Measurements from ENCODE around the gene C4orf50. TPM values are rescaled to one million over a fixed set of nuclear protein-coding genes. Genes with fewer than 3 reads are reported as not detected.

Gene C4orf50
- total and polyA plus RNA-seq, 4 donors = under 0.01 to 0.17 TPM; not detected in 2

GRCh38 chr4:5924461-5925125 is 93.6 kb downstream of the C4orf50 start (continued):
- no peak for TF ChIP-seq ZBTB33 (IDR thresholded peaks at IDR 0.05)
- TF ChIP-seq CTCF (IDR thresholded peaks at IDR 0.05; ENCODE audit: low read depth, low read length, missing input control) = no peak
- TF ChIP-seq FOXA1 (IDR thresholded peaks at IDR 0.05) = no peak
- no peak for TF ChIP-seq SP1 (IDR thresholded peaks at IDR 0.05)
- no peak for TF ChIP-seq JUND (IDR thresholded peaks at IDR 0.05)

- peaks cover 0 to 2% (median 2%) of the 10 kb centered on the region in 4 donors for H3K27me3 ChIP-seq (ENCODE audit: control insufficient read depth in 4 of 4, insufficient read depth in 4 of 4, low read length in 3 of 4)
- H3K27ac ChIP-seq (ENCODE audit: low read depth in 1 of 2, low read length in 2 of 2) = no peak overlapping the region
- no peaks in the 10 kb centered on the region for H3K9me3 ChIP-seq (ENCODE audit: control insufficient read depth in 4 of 4, low read length in 3 of 4)
- H3K4me1 ChIP-seq (ENCODE audit: control insufficient read depth in 4 of 4, insufficient read depth in 4 of 4, low read length in 3 of 4) = no peaks in the 10 kb centered on the region
- DNase-seq (ENCODE audit: low spot score) = no peak
- TF ChIP-seq MAX (IDR thresholded peaks at IDR 0.05) = no peak
- TF ChIP-seq ZBTB33 (IDR thresholded peaks at IDR 0.05) = no peak
- TF ChIP-seq NR2F2 (IDR thresholded peaks at IDR 0.05) = no peak
- no peak for TF ChIP-seq EGR1 (IDR thresholded peaks at IDR 0.05; ENCODE audit: low read depth in 2 of 2)
- TF ChIP-seq FOXA2 (IDR thresholded peaks at IDR 0.05) = no peak
- TF ChIP-seq REST (IDR thresholded peaks at IDR 0.05) = no peak
- no peak for TF ChIP-seq TAF1 (conservative IDR thresholded peaks at IDR 0.05)
- H3K9ac ChIP-seq (ENCODE audit: low read depth in 1 of 2, low read length in 2 of 2) = no peak overlapping the region
- no peak overlapping the region for H3K4me3 ChIP-seq (ENCODE audit: low read depth in 1 of 3, low read length in 3 of 3)
- no peaks in the 10 kb centered on the region for H3K36me3 ChIP-seq (ENCODE audit: control insufficient read depth in 4 of 4, insufficient read depth in 3 of 4, low read depth in 1 of 4, low read length in 3 of 4)
- WGBS = 76% methylated on average over 6 of the region's 6 CpGs
Measured at GRCh38 chr4:5923376-5923775, 94.9 kb downstream of the C4orf50 start.
